PC-3 (cell line): ENCODE data around the gene MAGEF1.

Experiments used
- CTCF ChIP-seq: fragments of 300-600 bp; sonication (generic); conservative IDR thresholded peaks from 2 replicates; pipeline ENCODE4 v1.5.1; 2017; ENCODE audit warnings: antibody characterized with exemption, low read depth, mild to moderate bottlenecking, low read length
- EZH2 ChIP-seq: fragments of 300-600 bp; sonication (generic); IDR thresholded peaks from one replicate; pipeline ENCODE4 v1.6.1; 2017; ENCODE audit warnings: antibody characterized with exemption, mild to moderate bottlenecking, low read length; ENCODE audit not compliant: unreplicated experiment

GRCh38 chr3:184666442-184666841 is 45.4 kb downstream of the MAGEF1 start:
- TF ChIP-seq CTCF (no peak), EZH2 (no peak)
